Activated T-helper 9 cell treated with anti-CD3 and anti-CD28 coated beads, Interleukin-2, amount 50 U/mL, for 16 hours (primary cell): ENCODE results near the gene SBSN.
A peak's percentile ranks its signal among the peaks of the same experiment; 100 is the strongest.

Experiments used
- DNase-seq: peaks from one replicate; pipeline ENCODE4 v3.0.0-alpha.2; 2020; ENCODE audit warnings: low read depth

SBSN gene

GRCh38 chr19:35528218-35529038 lies at the start of gene SBSN:
SBSN (minus strand) TSS chr19:35528311; CDS start chr19:35528281, 30 bp downstream.
- DNase-seq, result no peak

- DNase-seq, result no peak
These were observed 43.4 kb upstream of the SBSN start for GRCh38 chr19:35571406-35571965.

GRCh38 chr19:35569281-35569781 lies 41.2 kb upstream of the SBSN start:
- no peak for DNase-seq

GRCh38 chr19:35566738-35567137 lies 38.6 kb upstream of the SBSN start:
- no peak for DNase-seq

GRCh38 chr19:35565016-35565856 lies 37.1 kb upstream of the SBSN start:
- no peak for DNase-seq

- no peak for DNase-seq
These were observed 35.2 kb upstream of the SBSN start, which contains the start of gene ATP4A for GRCh38 chr19:35563207-35563829. ATP4A (minus strand) TSS chr19:35563658; CDS start chr19:35563629, 29 bp downstream.

- no peak for DNase-seq
These were observed 34.7 kb upstream of the SBSN start for GRCh38 chr19:35562776-35563175.

GRCh38 chr19:35562336-35562735 lies 34.2 kb upstream of the SBSN start:
- DNase-seq, result no peak

- no peak for DNase-seq
These were observed 33.3 kb upstream of the SBSN start for GRCh38 chr19:35561436-35561835.

GRCh38 chr19:35560677-35561076 lies 32.6 kb upstream of the SBSN start:
- no peak for DNase-seq

GRCh38 chr19:35560271-35560670 lies 32.2 kb upstream of the SBSN start:
- no peak for DNase-seq

- no peak for DNase-seq
These were observed 31.7 kb upstream of the SBSN start for GRCh38 chr19:35559781-35560180.

- DNase-seq, result no peak
These were observed 31.2 kb upstream of the SBSN start for GRCh38 chr19:35559281-35559659.

GRCh38 chr19:35558400-35559280 lies 30.5 kb upstream of the SBSN start:
- DNase-seq, result no peak

GRCh38 chr19:35557539-35558399 lies 29.7 kb upstream of the SBSN start:
- DNase-seq, result peak; percentile 32

- DNase-seq, result no peak
These were observed 28.9 kb upstream of the SBSN start for GRCh38 chr19:35556846-35557538.

- DNase-seq, result no peak
These were observed 28.0 kb upstream of the SBSN start for GRCh38 chr19:35556025-35556590.

- no peak for DNase-seq
These were observed 27.3 kb upstream of the SBSN start for GRCh38 chr19:35555301-35556005.
